ENCODE results near the gene NCOA7.

DNA sequence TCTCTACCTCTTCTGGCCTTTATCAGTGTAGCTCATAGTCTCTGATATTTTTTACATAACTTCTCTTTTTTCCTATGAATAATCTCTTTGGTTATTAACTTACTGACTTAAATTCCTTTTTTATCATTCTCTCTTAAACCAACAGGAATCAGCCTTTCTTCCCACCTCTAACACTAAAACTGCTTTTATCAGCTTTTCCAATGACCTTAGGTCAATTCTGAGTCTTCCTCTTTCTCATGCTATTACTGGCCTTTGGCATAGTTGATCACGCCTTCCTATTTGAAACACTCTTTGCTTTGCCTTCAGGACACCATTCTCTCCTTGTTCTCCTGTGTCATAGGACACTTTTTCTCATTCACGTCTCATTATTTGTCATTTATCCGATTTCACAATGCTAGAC, 157.7 kb downstream of the NCOA7 start:
- TF ChIP-seq, protein P1, sequence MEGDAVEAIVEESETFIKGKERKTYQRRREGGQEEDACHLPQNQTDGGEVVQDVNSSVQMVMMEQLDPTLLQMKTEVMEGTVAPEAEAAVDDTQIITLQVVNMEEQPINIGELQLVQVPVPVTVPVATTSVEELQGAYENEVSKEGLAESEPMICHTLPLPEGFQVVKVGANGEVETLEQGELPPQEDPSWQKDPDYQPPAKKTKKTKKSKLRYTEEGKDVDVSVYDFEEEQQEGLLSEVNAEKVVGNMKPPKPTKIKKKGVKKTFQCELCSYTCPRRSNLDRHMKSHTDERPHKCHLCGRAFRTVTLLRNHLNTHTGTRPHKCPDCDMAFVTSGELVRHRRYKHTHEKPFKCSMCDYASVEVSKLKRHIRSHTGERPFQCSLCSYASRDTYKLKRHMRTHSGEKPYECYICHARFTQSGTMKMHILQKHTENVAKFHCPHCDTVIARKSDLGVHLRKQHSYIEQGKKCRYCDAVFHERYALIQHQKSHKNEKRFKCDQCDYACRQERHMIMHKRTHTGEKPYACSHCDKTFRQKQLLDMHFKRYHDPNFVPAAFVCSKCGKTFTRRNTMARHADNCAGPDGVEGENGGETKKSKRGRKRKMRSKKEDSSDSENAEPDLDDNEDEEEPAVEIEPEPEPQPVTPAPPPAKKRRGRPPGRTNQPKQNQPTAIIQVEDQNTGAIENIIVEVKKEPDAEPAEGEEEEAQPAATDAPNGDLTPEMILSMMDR (IDR thresholded peaks at IDR 0.05) = no peak
- no peak for TF ChIP-seq POLR2A (IDR thresholded peaks at IDR 0.05)
